GM19324 (cell line): ENCODE results near the gene PRAMEF25.
"Not testable (repeated sequence)": the region's sequence is repeated elsewhere in the genome, so short reads cannot be mapped to it uniquely, and the experiment has no call there.

Experiments used
- ATAC-seq: cut with Tn5 transposase; IDR thresholded peaks from one replicate; pipeline ENCODE4 v1.9.1; 2021; ENCODE audit warnings: mild to moderate bottlenecking, moderate library complexity; ENCODE audit not compliant: unreplicated experiment, low FRiP score

PRAMEF25 gene

DNA sequence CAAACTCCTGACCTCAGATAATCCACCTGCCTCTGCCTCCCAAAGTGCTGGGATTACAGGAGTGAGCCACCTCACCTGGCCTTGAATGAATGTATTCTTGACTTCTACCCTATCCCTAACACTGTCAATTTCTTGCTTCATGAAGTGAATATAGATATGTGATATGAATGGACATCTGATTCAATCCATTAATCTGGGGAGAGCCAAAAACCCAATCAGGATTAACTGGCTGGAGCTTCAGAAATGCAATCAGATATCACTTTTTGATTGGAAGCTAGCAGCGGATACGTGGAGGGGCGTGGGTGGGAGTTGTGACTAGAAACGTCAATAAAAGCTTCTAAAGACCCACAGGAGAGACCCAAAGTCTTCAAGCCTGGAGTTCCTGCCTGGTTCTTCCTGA is at the start of gene PRAMEF25:
TSS of gene PRAMEF25 (plus strand) at position 301 of the 400 bp plus-strand sequence. CDS start 2,920 bp downstream, outside the sequence.
- ATAC-seq = not testable (repeated sequence)

GRCh38 chr1:13056475-13056874 is 14.1 kb upstream of the PRAMEF25 start, which contains the start of gene PRAMEF27:
PRAMEF27 (minus strand) TSS chr1:13056575; CDS start chr1:13053659, 2,916 bp downstream.
- ATAC-seq = not testable (repeated sequence)

- not testable (repeated sequence) for ATAC-seq
Measured at GRCh38 chr1:13116754-13117153, 46.2 kb downstream of the PRAMEF25 start, which contains the start of gene HNRNPCL2. HNRNPCL2 (minus strand) TSS chr1:13116854; CDS start chr1:13116400, 454 bp downstream.
